GM18519 (cell line): ENCODE results near the gene GRM5.
"Not testable (repeated sequence)": the region's sequence is repeated elsewhere in the genome, so short reads cannot be mapped to it uniquely, and the experiment has no call there.

Experiments
- ATAC-seq: cut with Tn5 transposase; IDR thresholded peaks from one replicate; pipeline ENCODE4 v1.9.1; 2021; ENCODE audit warnings: mild to moderate bottlenecking, moderate library complexity; ENCODE audit not compliant: unreplicated experiment, low FRiP score

GRM5 gene

DNA sequence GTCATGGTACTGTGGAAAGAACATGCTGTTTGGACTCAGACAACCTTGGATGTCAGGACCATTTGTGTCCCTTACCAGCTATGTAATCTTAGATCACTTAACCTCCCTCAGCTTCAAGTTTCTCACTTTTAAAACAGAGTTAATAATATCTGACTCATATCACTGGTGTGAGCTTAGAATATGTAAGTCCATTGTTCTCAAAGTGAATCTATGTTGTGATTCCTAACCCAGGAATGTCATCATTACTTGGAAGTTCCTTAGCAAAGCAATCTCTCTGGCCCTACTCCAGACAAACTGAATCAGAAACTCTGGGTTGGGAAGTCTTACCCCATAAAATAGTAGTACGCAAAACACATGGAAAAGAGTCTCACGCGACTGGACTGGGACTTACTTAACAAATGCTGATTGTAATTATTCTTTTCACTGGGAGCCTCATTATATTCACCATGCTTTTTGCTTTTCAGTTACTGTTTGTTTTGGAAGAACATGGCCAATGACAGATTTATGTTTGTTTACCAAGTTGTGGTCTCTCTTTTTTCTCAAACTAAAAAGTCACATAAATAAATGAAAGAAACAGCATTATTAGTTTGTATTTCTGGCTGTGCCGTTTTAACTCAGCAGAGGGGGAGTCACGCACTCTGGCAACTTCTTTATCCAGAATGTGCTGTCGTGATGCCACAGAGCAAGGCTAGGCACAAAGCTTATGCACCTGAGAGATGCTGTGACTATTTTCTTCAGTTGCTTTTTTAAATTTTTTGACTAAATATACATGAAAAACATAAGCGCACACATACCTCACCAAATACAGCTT is 510.6 kb downstream of the GRM5 start:
- no peak for ATAC-seq

- no peak for ATAC-seq
Measured at GRCh38 chr11:88553204-88553603, 512.6 kb downstream of the GRM5 start.

- peak; percentile 94 for ATAC-seq
Measured at GRCh38 chr11:88552379-88553062, 513.3 kb downstream of the GRM5 start.

DNA sequence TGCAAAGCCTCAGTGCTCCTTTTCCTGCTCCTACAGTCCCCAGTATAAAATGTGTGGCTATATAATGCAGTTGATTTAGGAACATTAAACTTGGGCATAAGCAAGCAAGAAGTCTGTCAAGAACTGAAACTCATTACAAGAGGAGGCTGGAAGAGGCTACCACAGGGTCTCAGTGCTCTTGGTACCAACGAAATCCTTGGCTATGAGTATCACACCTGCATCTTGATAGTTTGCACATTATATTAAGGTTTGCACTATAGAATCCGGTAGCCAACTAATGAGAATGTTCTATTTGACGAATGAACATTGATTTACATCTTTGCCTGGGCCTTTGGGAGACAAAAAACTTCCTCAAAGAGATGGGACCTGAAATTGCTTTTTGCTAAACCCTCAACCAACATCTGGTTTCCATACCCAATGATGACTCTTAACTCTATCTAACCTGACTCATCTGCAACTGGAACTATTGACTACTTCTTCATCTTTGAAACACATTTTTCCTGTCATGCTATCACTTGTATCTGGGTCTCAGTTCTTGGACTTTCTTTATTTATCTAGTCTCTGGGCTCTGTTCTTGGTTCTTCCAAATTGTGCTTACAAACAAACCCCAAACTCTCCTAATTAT is 521.0 kb downstream of the GRM5 start:
- ATAC-seq, result peak; percentile 1

GRCh38 chr11:88543902-88544655 is 521.7 kb downstream of the GRM5 start:
- peak; percentile 99 for ATAC-seq

DNA sequence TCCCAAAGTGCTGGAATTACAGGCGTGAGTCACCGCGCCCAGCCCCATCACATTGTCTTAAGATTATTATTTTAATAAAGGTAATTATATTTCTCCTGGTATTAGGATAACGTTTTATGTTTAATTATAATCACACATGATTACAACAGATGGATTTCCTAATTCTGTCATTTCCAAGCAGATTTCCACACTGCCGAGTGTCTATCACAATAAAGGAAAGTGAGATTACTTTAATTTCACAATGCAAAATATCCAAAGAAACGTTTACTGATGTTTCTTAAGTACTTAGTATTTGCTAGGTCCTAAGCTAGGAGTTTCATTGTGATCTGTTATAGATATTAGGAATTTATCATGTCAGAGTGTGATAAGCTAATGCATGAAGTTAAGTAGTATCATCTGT is 524.8 kb downstream of the GRM5 start:
- no peak for ATAC-seq

DNA sequence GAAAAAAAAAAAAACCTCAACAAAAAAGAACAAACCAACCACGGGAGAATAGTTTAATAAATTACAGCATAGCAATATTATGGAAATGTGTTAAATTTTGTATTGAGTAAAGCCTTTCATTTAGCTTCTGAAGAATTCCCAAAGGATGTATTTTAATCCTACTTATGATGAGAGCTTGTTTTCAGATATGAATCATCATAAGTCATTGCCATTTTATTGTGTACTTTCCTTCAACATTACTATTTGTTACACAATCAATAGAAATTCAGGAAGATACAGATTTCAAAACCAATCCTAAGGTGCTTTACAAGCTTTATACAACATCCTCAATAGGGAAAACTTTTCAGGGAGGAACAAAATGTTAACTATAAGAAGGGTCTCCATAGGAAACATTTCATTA is 527.7 kb downstream of the GRM5 start:
- no peak for ATAC-seq

GRCh38 chr11:88537613-88538012 is 528.2 kb downstream of the GRM5 start:
- ATAC-seq, result no peak

DNA sequence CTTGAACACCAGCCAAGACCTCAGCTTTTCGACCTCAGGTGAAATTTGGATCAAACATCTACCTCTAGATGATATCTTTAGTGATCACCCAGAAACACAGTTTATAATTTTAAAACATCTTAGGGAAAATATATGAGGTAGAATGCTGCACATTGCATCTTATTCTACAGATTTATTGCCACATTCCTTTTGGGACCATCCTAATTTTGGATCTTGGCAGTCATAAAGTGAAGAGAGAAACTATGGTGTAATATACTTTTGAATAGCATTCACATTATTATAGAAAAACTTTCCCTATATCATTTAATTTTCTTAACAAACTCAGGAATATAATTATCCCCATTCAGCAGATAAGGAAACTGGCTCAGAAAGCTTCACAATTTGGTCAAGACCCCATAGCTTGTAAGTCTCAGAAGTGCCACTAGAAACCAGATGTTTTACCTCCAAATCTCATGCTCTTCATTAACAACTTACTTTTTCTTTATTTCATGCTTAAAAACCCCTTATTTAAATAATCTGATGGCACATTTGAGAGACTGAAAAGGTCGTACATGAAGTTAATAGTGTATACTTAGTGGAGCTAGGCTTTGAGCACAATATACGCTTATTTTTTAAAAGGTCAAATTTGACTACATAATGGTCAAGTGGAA is 529.0 kb downstream of the GRM5 start:
- no peak for ATAC-seq

- ATAC-seq, result peak; percentile 98
Measured at GRCh38 chr11:88535916-88536547, 529.8 kb downstream of the GRM5 start.

GRCh38 chr11:88535266-88535665 is 530.5 kb downstream of the GRM5 start:
- no peak for ATAC-seq

DNA sequence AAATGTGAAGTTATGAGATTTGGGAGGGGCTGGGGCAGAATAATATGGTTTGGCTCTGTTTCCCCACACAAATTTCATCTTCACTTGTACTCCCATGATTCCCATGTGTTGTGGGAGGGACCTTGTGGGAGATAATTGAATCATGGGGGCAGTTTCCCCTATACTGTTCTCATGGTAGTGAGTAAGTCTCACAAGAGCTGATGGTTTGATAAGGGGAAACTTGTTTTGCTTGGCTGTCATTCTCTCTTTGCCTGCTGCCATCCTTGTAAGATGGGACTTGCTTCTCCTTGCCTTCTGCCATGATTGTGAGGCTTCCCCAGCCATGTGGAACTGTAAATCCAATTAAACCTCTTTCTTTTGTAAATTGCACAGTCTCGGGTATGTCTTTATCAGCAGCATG is 531.1 kb downstream of the GRM5 start:
- ATAC-seq, result not testable (repeated sequence)

GRCh38 chr11:88534185-88534584 is 531.6 kb downstream of the GRM5 start:
- ATAC-seq, result no peak

DNA sequence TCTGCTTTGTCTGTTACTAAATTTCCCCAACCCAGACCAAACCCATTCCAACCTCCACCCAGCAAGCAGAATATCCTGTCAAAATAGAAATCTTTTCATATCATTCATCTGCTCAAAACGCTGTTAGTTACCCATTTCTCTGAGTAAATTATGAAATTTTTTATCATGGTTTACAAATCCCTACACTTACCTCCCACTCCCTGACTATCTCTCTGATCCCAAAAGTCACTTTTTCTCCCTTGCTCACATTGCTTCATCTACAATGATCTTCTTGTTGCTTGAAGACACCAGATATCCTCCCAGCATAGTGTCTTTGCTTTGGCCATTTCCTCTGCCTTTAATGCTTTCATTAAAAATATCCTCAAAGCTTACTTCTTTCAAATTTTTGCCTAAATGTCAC is 532.8 kb downstream of the GRM5 start:
- no peak for ATAC-seq

- no peak for ATAC-seq
Measured at GRCh38 chr11:88531831-88532230, 534.0 kb downstream of the GRM5 start.

DNA sequence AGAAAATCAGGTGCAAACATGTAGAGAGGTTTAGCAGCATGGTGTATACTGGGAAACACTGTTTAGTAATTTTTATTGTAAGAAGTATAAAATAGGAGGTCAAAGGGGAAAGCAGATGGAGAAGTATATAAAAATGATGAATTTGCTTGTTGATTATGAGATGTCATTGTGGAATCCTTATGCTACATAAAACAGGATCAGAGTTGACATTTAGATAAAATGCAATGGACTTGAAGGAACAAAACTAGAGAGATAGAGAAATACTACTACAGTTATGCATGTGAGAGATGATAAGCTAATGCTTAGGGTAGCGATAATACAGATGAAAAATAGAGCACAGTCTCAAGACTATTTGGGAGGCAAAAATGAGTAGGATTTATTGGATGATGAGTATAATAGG is 536.4 kb downstream of the GRM5 start:
- ATAC-seq, result no peak

GRCh38 chr11:88523386-88524071 is 542.3 kb downstream of the GRM5 start:
- no peak for ATAC-seq

DNA sequence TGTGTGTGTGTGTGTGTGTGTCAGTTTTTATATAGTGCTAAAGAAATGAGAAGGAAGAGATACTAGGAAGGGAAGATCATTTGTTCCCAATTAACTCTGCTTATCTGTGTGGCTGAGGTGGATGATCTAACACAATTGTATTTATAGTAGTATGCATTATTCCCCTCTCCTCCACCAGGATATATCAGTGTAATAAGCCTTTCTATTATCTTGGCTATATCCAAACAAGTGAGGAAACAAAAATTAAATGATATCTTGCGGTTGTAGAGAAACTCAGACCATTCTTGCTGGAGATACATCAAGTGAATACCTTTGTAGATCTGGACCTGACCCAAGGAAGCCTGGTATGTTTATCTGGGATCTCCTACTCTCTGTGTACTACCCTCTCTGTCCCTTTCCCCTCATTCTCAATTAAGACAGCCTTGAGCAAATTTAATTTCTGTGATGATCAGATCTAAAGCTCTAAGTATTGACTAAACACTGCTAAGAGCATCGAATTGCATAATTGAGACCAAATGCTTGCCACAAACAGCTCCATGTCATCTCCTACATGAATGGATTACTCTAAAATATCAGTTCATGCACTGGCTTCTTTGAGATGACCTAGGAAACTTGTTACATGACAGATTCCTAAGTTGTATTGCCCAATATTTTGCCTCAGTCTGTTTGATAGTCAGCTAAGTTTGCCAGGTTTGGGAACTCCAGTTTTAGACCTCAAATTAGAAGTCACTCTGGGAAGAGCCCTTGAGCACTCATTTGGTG is 543.0 kb downstream of the GRM5 start:
- ATAC-seq, result no peak

DNA sequence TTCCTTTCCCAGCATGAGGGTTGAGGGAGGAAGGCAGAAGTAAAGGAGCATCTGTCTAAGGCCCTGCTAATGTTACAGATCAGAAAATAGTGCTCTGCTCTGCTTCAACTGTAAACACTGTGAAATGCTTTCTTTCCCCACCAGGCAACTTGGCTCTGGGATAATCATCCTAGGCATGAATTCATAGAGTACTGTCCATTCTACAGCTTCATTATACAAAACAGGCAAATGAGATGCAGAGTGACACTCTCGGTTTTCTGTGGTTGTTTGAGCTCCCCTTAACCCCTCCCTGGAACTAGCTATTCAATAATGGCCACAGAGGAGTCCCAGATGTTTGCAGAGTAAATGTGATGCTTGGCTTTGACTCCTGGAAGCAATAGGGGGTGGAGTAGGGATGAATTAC is 544.0 kb downstream of the GRM5 start:
- no peak for ATAC-seq
